Amniotic epithelial cell (primary cell): Measurements from ENCODE around the gene EME1.

Experiments used
- DNase-seq: peaks from one replicate; pipeline ENCODE4 v3.0.0-alpha.2; 2010; ENCODE audit warnings: low read depth

The EME1 gene

GRCh38 chr17:50363217-50364060, 9.6 kb upstream of the EME1 start:
- DNase-seq = peak; percentile 69

- DNase-seq = no peak
Measured at GRCh38 chr17:50364061-50364458, 9.0 kb upstream of the EME1 start.

- DNase-seq = peak; percentile 69
Measured at GRCh38 chr17:50364715-50365114, 8.3 kb upstream of the EME1 start.

- DNase-seq = no peak
Measured at GRCh38 chr17:50365165-50365564, 7.9 kb upstream of the EME1 start.

GRCh38 chr17:50365649-50366393, 7.2 kb upstream of the EME1 start:
- no peak for DNase-seq

DNA sequence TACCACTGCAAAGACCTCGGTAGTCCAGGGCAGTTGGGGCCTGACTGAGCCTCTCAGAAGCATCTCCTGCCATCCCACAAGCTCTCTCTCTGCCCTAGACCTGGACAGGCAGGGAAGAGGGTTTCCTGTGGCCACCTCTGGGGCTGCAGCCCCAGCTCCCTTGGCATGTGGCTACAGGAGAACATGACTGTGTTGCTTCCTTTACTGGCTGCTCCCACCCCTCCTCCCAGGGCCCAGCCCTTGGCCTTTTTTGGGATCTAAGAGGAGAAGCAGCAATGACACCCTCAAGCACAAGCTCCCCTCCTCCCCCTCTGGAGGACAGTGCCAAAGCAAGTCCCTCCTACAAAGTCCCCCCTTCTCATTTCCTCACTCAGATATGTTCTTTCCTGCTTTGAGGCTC, 5.6 kb upstream of the EME1 start:
- no peak for DNase-seq

DNA sequence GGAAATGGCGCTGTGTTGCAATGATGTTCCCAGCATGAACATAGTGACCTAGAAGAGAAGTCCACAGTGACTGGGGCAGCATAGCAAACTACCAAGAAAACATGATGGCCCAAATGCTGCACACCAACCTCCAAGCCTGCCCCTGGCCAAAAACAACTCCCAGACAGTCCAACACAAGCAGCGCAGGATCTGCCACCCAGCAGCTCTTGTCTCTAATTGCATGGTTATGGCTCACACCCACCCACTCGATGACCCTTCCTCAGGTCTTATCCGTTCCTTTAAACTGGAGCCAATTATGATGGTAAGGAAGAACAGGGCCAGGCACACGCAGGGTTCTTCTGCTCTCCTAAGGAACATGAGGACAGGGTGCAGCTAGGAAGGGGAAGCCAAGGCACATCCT, 3.0 kb upstream of the EME1 start:
- no peak for DNase-seq

- DNase-seq = no peak
Measured at GRCh38 chr17:50371526-50371925, 1.5 kb upstream of the EME1 start.

- no peak for DNase-seq
Measured at GRCh38 chr17:50372222-50372757, 739 bp upstream of the EME1 start.

DNA sequence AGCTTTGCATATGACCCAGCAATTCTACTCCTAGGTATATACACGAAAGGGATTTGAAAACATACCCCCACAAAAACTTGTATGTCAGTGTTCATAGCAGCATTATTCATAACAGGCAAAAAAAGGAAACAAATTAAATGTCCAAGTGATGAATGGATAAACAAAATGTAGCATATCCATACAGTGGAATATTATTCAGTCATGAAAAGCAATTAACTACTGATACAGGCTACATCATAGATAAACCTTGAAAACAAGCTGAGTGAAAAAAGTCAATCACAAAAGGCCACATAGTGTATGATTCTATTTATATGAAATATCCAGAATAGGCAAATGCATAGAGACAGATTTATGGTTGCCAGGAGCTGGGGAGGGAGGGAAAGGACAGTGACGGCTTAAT, 676 bp downstream of the EME1 start:
- DNase-seq = no peak

DNA sequence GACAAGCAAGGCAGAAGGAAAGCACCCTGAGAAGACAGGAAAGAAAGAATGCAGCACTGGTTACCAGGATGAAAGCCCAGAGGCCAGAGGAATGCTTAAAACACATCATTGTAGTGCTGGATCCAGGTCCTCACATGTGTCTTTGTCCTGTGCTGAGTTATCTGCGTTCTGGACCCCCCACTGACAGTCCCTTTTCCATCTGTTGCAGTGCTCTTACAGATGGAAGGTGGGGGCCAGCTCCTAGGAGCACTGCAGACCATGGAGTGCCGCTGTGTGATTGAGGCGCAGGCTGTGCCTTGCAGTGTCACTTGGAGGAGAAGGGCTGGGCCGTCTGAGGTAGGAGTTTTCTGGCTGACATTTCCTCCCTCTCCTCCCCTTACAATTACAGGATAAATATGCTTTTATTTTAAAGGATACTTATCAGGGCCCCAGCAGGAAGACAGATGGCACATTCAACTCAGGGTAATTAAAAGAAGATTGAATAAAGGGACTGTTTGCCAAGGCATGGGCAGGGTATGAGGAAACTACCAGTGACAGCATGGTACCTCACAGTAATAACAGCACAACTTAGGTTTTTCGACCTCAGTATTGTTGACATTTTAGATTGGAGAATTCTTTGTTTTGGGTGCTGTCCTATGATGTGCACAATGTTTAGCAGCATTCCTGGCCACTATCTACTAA, 3.0 kb downstream of the EME1 start:
- DNase-seq = no peak

GRCh38 chr17:50379351-50380132, 6.5 kb downstream of the EME1 start:
- no peak for DNase-seq

- DNase-seq = no peak
Measured at GRCh38 chr17:50380369-50381259, 7.6 kb downstream of the EME1 start.

GRCh38 chr17:50381260-50381815, 8.3 kb downstream of the EME1 start:
- no peak for DNase-seq

DNA sequence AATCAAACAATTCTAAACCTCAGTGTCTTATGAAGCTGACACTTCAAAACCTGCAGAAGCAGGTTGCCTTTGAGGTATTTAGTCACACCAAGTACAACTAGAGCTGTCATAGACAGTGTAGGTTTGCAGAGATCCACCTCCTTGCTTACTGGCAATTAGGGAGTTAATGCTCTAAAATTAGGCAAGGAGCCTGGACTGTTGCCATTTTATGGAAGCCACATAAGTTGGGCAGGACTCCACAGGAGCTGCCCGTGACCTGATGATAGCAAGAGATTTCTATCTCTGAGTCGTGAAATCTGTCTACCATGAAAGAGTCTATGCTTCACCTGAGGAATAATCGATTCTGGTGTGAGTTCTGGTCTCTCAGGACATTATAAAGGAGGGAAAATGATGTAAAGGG, 8.9 kb downstream of the EME1 start:
- DNase-seq = peak; percentile 41

DNA sequence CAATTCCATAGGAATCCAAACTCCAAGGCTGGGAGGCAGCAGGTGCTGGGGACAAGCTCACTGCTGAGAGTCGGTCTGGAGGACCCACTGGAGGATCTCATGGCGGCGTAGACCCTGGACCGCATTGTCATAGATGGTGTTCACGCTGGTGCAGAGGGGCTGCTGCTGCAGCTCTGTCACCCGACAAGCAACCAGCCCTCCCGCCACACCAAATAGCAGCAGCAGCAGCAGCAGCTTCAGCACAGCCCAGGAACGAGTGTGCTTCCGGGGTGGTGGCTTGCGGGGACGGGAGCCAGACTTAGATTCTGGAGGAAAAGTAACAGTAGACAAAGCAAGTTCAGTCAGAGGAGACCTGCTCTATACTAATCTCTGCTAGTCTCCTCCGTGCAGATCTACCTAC, 9.9 kb downstream of the EME1 start:
- no peak for DNase-seq

- no peak for DNase-seq
Measured at GRCh38 chr17:50386510-50386909, 13.5 kb downstream of the EME1 start.

GRCh38 chr17:50388728-50389127, 15.7 kb downstream of the EME1 start:
- DNase-seq = no peak

DNA sequence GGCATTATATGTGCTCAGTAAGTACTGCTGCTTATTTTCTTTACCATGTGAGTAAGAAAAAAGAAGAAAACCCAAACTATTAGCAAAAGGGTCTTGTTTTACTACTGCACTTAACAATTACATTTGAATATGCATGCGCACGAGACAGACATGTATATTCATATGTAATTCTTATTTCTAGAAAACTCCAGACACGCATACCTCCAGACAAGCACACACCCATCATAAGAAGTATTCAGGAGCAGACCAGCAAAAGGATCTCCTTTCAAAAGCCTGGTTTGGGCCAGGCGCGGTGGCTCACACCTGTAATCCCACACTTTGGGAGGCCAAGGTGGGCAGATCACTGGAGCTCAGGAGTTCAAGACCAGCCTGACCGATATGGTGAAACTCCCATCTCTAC, 16.5 kb downstream of the EME1 start:
- no peak for DNase-seq

DNA sequence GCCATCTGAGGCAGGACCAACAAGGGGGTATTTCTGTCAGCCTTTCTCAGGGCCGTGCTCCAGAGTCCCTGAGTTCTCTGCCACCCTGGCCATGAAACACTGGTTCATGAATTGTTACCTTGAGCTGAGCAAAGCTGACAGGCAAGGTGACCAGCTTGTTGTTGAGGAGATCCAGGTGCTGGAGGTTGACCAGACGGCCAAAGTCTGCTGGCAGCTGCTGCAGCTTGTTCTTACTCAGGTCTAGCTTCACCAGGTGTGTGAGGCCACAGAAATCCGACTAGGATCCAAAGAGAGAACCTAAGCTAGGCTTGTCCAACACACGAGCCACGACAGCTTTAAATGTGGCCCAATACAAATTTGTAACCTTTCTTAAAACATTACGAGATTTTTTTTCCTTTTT, 19.6 kb downstream of the EME1 start:
- DNase-seq = no peak

DNA sequence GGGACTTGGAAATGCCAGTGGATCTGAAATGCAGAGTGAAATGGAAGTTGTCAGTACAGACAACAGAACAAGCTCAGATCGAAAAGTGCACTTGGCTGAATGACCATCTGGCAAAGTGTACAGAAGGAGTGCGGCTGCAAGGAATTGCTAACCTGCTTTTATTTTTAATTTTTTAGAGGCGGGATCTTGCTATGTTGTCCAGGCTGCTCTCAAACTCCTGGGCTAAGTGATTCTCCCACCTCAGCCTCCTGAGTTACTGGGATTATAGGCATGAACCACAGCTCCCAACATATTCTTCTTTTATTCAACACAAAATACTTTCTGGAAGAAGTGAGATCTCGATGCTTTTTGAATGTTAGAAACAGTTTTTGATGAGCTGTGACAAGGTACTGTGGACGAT, 20.7 kb downstream of the EME1 start:
- no peak for DNase-seq
